Stimulated activated CD4-positive, alpha-beta T cell treated with anti-CD3 and anti-CD28 coated beads, Interleukin-4, amount 100 ng/mL, for 4 hours (primary cell): ENCODE data around the gene LDLRAP1.

Source experiments
- DNase-seq, 2 experiments: peaks; one replicate each; pipeline ENCODE4 v3.0.0-alpha.2; 2020

Gene LDLRAP1

DNA sequence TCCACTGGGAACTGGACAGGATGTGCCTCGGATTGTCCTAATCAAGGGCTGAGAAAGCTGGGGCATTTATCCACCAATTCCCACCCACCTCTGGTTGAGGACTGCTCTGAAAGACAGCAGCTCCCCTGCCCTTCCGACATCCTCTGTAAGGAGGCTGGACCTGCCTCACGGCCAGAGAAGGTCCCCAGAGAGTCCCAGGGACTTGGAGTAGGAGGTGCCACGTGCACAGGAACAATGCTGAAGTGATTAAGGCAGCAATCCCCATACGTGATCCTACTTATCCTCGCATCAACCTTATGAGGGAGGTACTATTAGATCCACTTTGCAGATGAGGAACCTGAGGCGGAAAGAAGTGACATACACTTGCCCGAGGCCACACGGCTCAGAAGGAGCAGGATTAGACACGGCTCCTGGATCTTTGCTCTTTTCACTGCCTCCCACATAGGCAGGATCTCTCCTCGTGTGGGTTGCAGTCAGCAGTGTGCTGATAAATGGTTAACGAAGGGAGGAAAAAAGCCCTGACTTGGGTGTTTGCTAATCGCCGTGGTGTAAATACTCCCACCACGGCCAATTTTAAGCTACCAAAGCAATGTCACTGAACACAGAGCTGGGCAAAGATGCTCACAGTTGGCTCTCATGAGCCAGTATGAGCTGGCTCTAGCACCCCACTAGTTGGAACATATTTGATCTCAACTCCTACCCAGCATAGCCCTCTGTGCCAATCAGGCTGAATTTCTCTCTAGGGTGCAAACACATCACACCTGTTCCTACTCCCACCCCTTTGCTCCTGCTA, 18.6 kb upstream of the LDLRAP1 start:
- no peak for DNase-seq

- no peak for DNase-seq
Measured at GRCh38 chr1:25525361-25525688, 18.1 kb upstream of the LDLRAP1 start.

DNA sequence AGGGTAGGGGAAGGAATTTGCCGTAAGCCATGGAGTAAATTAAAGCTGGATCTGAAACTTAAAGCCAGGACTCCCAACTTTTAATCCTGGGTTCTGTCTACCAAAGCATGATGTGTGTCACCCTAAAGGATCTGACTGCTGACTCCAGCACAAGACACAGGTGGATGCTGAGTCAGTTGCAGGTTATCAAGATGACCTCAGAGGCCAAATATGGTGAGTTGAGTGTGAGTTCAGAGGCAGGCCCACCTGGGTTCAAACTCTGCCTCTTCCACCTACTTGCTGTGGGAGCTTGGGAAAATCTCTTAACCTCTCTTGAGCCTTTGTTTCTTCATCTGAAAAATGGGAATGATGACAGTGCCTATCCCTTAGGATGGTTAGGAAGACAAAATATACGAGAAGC, 16.7 kb upstream of the LDLRAP1 start:
- no peak for DNase-seq

GRCh38 chr1:25527226-25527846, 16.1 kb upstream of the LDLRAP1 start:
- DNase-seq, result no peak

DNA sequence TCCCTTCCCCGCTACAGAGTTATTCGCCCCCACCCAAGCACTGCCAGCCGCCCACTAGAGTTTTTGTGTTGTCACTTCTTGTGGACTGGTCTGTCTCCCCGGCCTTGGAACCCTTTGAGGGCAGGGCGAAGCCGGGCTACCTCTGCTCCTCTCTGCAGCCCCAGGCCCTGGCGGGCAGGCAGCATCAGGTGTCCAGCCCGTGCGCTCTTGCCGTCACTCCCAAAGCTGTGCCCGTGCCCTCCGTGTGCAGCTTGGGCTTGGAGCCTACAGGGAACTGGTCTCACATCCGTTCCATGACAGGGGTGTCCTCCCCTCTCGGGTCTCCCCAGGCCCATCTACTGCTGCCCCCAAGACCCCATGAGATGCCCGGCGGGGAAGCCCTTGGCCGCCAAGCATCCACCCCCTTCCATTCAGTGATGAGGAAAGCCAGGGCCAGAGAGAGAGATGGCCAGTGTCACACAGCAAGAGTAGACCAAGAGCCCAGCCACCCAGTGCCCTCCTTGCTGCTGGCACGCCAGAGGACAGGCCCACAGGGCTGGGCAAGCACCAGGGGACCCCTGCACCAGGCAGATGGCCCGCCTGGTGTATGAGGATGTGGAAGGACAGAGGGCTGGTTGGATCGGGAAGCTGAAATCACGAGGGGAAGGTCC, 15.3 kb upstream of the LDLRAP1 start:
- DNase-seq, result no peak

DNA sequence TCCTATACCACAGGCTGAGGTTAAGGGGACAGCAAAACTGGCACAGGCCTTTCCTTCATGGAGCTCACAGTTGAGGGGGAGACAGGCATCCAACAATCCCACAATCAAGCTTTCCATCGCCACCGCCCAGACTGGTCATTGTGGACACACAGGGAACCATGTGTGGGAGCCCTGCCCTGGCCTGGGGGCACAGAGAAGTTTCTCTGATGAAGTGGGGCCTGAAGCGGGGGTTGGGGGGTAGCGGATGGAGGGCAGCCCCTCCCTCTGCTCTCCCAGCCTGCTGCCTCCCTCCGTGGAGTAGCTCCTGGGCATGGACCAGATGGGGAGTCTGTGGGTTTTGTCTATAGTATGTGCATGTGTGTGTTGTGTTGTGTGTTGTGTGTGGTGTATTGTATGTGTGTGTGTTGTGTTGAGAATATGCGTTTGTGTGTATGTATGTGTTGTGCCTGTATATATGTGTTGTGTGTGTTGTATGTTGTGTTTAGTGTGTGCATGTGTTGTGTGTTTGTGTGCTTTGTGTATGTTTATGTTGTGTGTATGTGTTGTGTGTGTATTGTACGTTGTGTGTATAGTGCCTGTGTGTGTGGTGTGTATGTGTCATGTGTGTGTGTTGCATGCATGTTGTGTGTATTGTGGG, 14.4 kb upstream of the LDLRAP1 start:
- no peak for DNase-seq

DNA sequence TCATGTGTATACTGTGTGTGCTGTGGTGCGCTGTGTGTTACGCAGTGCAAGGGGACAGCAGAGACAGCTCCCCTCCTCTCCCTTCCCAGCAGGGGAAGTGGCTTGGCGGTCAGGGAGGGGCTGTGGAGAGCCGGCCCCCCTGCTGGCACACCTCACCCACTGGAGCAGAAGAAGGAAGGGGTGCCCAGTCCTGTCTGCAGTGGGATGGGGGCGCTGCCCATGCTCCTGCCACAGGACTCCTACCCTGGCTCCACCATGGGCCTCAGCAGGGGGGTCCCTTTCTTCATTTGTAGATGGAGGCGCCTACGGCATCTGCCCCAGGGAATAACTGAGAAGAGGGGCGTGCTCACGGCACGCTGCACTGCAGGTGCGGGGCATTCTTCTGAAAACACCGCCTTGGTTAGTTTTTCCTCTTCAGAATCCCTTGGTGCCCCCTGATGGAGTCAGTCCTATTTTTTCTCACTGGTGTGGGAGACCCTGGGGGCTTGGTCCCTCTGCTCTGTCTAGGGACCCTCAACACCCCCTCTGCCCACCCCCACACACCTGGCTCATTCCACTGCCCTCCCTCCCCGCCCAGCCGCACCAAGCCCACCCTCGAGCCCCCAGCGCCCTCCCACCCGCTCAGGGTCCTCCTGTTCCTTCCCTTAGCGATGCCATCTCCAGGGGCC, 13.8 kb upstream of the LDLRAP1 start:
- no peak for DNase-seq

- no peak for DNase-seq
Measured at GRCh38 chr1:25530186-25531081, 13.0 kb upstream of the LDLRAP1 start.

GRCh38 chr1:25531082-25531461, 12.3 kb upstream of the LDLRAP1 start:
- no peak for DNase-seq

DNA sequence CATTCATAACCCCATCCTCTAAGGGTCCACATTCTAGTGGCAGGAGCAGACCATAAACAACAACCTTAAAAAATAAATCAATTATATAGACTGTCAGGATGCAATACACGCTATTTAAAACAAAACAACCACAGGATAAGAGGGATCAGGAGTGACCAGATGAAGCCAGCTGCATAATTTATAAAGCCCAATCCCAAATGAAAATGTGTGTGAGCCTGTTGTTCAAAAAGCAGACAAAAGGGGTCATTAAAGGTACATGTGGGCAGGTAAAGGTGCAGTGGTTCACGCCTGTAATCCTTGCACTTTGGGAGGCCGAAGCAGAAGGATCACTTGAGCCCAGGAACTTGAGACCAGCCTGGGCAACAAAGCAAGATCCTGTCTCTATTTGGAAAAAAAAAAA, 10.4 kb upstream of the LDLRAP1 start:
- DNase-seq, result no peak

DNA sequence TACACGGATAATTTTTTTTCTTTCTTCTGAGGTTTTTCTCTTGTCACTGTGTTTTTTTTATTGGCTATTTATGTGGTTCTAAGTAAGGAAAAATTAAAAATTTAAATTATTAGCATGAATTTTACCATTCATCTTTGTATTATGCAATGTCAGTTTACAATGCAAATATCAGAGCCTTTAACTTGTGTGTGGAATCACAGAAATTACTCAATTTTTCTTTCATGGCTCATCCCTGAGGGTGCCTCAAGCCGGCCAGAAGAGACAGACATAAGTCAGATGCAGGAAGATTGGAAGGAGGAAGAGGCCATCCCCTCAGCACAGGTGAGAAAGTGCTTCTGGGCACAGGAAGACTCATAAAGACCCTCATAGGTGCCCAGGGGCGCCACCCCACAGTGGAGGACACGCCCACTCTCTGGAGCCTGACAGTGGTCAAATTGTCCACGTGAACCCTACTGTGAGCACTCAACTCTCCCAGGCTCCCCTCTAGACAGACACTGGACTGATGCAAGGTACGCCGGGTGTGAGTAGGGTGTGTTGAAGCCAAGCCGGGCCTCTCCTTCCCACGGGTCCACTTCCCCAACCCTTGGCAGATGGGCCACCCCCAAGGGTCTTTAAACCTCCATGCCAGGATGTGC, 9.5 kb upstream of the LDLRAP1 start:
- no peak for DNase-seq

GRCh38 chr1:25534410-25534788, 9.0 kb upstream of the LDLRAP1 start:
- DNase-seq, result no peak

GRCh38 chr1:25536124-25536523, 7.3 kb upstream of the LDLRAP1 start:
- DNase-seq, result no peak

- no peak for DNase-seq
Measured at GRCh38 chr1:25537153-25537831, 6.1 kb upstream of the LDLRAP1 start.

GRCh38 chr1:25538191-25538767, 5.1 kb upstream of the LDLRAP1 start:
- DNase-seq, result no peak

DNA sequence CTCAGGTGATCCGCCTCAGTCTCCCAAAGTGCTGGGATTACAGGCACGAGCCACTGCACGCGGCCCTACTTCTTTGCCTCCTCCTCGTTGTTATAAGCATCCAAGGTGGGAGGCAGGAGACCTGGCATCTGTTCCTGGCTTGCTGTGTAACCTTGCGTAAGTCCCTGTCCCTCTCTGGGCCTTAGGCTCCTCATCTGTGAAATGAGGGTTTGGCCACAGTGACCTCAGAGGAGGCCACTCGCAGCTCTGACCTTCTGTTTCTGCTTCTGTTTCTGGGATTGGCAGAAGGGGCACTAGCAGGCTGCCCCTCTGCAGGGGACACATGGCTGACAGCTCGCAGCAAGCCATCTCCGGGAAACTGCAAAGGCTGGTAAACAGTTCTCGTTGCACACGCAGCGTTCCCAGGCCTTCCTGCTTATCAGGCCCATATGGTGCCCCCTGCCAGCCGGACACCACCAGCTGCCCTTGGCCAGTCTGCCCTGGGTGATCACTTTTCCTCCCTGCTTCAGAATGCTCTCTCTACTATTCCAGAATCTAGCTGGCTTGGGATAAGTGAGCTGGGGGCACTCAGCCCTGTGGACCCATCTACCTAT, 2.6 kb upstream of the LDLRAP1 start:
- DNase-seq, result no peak

DNA sequence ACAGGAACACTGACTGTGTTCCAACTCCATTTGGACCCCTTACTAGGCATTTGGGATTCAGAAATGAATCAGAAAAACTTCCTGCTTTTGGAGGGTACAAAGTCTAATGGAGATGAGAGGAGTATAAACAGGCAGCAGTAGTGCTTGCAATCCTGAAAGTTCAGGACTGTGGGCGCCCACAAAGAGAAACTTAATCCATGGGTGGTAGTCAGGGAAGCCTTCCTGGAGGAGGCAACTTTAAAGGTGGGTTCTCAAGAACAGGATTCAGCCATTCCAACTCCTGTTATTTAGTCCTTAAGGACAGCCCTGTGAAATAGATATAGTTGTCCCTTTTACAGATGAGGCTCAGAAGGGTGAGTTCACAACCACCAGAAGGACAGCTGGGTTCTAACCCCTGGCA, 2.0 kb upstream of the LDLRAP1 start:
- DNase-seq, result no peak

- DNase-seq, result no peak
Measured at GRCh38 chr1:25541889-25542658, 1.3 kb upstream of the LDLRAP1 start.

DNA sequence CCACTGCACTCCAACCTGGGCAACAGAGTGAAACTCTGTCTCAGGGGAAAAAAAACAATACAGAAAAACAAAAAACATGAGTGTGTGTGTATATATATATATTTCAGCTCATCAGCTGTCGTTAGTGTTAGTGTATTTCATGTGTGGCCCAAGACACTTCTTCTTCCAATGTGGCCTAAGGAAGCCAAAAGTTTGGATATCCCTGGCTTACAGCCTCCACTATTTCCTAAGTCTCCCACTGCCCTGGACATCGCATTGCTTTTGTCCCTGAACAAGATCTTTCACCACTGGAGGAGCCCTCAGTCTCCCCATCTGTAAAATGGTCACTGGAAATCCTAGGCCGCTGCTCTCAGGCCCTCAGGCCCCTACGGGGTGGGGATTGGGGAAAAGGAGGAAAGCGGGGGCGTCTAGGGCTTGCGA, 391 bp upstream of the LDLRAP1 start:
- no peak for DNase-seq
